ENCODE measurements around the gene MADD.
"Not testable (repeated sequence)": the region's sequence is repeated elsewhere in the genome, so short reads cannot be mapped to it uniquely, and the experiment has no call there.

Gene MADD

DNA sequence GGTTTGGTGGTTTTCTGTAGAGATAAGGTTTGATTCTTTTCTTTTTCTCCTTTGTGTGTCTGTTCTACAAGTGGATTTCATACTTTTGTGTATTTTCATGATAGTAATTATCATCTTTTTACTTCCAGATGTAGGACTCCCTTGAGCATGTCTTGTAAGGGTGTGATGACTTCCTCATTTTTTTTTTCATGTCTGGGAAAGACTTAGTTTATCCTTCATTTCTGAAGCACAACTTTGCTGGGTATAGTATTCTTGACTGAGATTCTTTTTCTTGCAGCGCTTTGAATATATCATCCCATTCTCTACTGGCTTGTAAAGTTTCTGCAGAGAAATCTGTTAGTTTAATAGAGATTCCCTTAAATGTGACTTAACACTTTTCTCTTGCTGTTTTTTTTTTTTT is 32.9 kb downstream of the MADD start:
- no peak overlapping the region for H3K4me3 ChIP-seq (ENCODE audit: low read depth, low read length)
- no peak for TF ChIP-seq CTCF (IDR thresholded peaks at IDR 0.05; ENCODE audit: borderline replicate concordance, insufficient read depth, low read depth, low read length)

DNA sequence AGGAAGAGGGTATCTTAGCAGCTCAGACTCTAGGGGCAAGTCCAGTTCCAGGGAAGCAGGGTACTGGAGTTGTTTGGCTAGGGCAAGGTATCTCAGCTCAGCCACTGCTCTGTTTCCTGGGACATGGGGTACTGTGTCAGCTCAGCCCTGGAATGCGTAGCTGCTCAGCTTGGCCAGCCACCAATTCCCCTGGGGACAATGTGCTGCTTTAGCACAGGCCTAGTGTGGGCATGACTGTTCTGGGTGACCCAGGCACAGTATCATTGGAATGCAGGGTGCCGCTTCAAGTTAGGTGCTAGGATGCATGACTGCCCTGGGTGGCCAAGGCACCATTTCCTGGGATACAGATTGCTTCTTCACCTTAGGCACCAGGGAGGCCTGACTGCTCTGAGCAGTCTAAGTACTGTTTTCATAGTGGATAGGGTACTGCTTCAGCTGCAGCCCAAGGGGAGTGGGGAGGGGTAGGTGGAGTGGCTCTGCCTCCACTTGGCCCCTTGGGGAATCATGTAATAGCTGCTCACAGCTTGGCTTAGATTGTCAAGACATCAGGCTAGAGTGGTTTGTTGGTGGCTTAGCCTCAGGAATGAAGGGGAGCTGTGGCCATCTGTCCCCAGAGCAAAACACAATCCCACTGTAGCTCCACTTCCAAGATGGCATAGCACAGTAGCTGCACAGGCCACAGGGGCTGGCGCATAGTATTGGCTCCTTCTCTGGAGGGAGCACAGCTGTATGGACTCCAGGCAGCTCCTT is 36.0 kb downstream of the MADD start:
- no peak for TF ChIP-seq CTCF (IDR thresholded peaks at IDR 0.05; ENCODE audit: borderline replicate concordance, insufficient read depth, low read depth, low read length)
- H3K4me3 ChIP-seq (ENCODE audit: low read depth, low read length) = no peak overlapping the region

- TF ChIP-seq CTCF (IDR thresholded peaks at IDR 0.05; ENCODE audit: borderline replicate concordance, insufficient read depth, low read depth, low read length) = no peak
- no peak overlapping the region for H3K4me3 ChIP-seq (ENCODE audit: low read depth, low read length)
Observed at GRCh38 chr11:47306484-47306844, 36.5 kb downstream of the MADD start.

- H3K4me3 ChIP-seq (ENCODE audit: low read depth, low read length) = no peak overlapping the region
- TF ChIP-seq CTCF (IDR thresholded peaks at IDR 0.05; ENCODE audit: borderline replicate concordance, insufficient read depth, low read depth, low read length) = no peak
Observed at GRCh38 chr11:47308050-47308823, 38.3 kb downstream of the MADD start.

DNA sequence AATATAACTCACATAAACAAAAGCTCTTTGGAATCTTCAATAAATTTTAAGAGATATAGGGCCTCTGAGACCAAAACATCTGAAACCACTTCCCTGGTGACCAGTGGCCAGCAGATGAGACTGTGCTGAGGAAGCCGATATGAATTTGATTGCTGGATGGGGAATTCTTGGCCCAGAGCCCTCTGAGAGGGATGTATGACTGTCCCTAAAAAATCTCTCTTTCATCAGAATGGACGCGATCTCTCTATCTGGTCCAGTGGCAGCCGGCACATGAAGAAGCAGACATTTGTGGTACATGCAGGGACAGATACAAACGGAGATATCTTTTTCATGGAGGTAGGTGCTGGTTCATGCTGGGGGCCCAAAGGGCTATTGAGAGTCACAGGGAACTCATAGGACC is 45.1 kb downstream of the MADD start:
- TF ChIP-seq CTCF (IDR thresholded peaks at IDR 0.05; ENCODE audit: borderline replicate concordance, insufficient read depth, low read depth, low read length) = no peak
- no peak overlapping the region for H3K4me3 ChIP-seq (ENCODE audit: low read depth, low read length)

GRCh38 chr11:47316501-47316900 is 46.6 kb downstream of the MADD start:
- H3K4me3 ChIP-seq (ENCODE audit: low read depth, low read length) = not testable (repeated sequence)

DNA sequence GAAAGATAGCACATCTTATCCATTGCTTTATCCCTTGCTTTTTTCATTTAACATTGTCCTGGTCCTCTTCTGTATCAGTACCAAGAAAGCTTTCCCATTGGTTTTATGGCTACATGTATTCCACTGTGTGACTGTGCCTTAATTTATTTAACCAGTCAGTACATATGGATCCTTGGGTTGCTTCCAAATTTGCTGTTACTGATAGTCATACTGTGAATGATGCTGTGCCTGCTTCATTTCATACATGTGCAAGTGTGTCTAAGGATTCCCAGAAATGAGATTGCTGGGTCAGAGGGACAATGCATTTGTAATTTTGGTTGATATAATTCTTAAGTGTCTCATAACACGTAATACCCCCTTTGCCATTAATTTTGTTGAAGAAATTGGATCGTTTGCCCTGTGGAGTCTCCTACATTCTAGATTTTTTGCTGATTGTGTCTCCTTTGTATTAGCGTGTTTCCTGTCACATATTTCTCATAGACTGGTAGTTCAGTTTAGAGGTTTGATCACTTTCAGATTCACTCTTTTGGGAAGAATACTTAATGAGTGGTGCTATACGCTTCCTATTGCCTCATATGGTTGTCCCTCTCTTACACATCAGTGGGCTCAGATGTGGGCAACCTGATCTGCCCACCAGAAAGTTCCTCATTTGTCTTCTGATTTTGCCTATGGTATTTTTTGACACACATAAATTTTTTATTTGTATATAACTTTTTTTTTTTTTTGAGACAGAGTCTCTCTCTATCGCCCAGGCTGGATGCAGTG is 47.3 kb downstream of the MADD start:
- no peak for TF ChIP-seq CTCF (IDR thresholded peaks at IDR 0.05; ENCODE audit: borderline replicate concordance, insufficient read depth, low read depth, low read length)
- no peak overlapping the region for H3K4me3 ChIP-seq (ENCODE audit: low read depth, low read length)
